ENCODE measurements around the gene PPP2R1B. TPM values are rescaled to one million over a fixed set of nuclear protein-coding genes. Genes with fewer than 3 reads are reported as not detected.

Gene PPP2R1B
- 10 to 100 TPM; 39.1 to 53.9 TPM for total RNA-seq

DNA sequence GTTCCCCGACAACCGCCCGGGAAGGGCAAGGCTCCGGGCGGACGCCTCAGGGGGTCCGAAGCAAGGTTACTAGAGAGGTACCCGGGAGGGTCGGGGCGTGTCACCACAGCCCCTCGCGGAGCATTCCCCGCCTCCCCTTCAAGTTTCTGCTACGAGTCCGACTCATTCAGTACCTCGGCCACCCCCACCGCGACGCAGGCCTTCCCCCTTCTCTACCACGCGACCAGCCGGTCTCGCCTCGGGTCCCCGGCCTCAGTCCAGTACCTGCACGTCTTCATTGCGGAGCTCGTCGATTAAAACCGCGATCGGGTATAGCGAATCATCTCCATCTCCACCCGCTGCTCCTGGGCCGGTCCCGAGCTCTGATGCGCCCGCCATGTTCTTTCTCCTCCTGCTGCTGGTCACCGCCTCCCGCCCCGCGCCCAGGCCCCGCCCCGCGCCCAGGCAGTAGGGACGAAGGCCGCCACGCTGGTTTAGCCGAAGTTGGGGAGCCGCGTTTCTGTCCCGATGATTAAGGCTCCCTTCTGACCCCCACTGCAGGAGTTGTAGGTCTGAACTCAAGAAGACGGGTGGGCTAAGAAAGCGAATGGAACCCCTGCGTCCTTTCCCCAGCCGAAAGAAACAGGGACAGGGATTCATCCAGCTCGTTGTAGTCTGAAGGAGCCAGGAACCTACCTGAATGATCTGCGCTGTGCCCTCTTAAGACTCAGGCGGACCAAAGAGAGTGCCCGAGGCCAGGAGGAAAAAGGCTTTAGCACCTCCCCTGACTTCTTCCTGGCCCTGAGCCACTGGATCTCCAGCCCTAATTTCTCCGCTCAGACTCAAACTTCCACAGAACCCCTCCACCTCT lies at the start of gene PPP2R1B:
PPP2R1B (minus strand) TSS at position 406 of the 850 bp plus-strand sequence; CDS start at position 378, 28 bp downstream.
- ChIA-PET CTCF (interaction anchor here (0.6 to 6.3 kb wide), 7 partner anchors 8 to 337 kb away, joined by 3 to 55 read pairs (median 7); no protein-coding TSS in a partner anchor), POLR2A (interaction anchor here (0.6 to 1.1 kb wide), 5 partner anchors 10 to 173 kb away, joined by 3 to 5 read pairs (median 3); partner anchors contain the start of gene SIK2)
- intact Hi-C loops (cut with DNase I, micrococcal nuclease): loop anchor here (1.0 to 10.0 kb wide), 8 partner anchors 105 to 1546 kb away; partner anchors contain the start of genes SIK2 (in 2 of the 2), ALG9 (in 1 of the 2), CFAP68 (in 1 of the 2) and FDXACB1 (in 1 of the 2)
- H3K36me3 Mint-ChIP-seq (ENCODE audit: low read depth): peaks cover 34% of the 10 kb centered on the region
- no peaks in the 10 kb centered on the region for H3K9me3 Mint-ChIP-seq (ENCODE audit: low read depth)
- peak; percentile 95 for ATAC-seq
- DNase-seq: peak; percentile 85
- peak within 1 kb of the TSS; percentile 85 for H3K4me3 Mint-ChIP-seq
- peak within 1 kb of the TSS; percentile 98 for H3K27ac Mint-ChIP-seq
- no peaks in the 10 kb centered on the region for H3K27me3 Mint-ChIP-seq
- H3K4me1 Mint-ChIP-seq: peaks cover 32% of the 10 kb centered on the region

DNA sequence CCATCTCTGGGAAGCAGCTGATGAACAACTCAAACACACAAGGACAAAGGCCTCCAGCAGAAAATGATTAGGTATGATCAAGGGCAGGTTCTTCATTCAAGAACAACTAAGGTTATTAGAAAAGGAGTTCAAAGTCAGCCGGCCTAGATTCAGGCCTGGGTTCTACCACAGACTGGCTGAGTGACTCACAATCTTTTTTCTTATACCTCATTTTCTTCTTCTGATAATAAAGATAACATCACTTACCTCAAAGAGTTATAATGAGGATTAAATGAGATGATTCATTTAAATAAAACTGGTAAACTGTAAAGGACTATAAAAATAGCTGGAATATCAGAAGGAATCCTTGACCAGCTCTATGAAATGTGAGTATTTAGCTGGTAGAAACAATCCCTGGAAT lies 49.3 kb upstream of the PPP2R1B start:
- peaks cover 14% of the 10 kb centered on the region for H3K36me3 Mint-ChIP-seq (ENCODE audit: low read depth)
- DNase-seq (no peak), ATAC-seq (no peak)
- no peaks in the 10 kb centered on the region for H3K9me3 Mint-ChIP-seq (ENCODE audit: low read depth)
- intact Hi-C loops (cut with DNase I, micrococcal nuclease): no loop called here
- ChIA-PET POLR2A (no interaction called here), CTCF (interaction anchor here (0.7 kb wide), 1 partner anchor 82 kb away, joined by 3 read pairs; no protein-coding TSS in a partner anchor)
- H3K27me3 Mint-ChIP-seq: no peaks in the 10 kb centered on the region
- no peak overlapping the region for H3K4me3 Mint-ChIP-seq
- H3K27ac Mint-ChIP-seq: no peak overlapping the region
- peaks cover 5% of the 10 kb centered on the region for H3K4me1 Mint-ChIP-seq

DNA sequence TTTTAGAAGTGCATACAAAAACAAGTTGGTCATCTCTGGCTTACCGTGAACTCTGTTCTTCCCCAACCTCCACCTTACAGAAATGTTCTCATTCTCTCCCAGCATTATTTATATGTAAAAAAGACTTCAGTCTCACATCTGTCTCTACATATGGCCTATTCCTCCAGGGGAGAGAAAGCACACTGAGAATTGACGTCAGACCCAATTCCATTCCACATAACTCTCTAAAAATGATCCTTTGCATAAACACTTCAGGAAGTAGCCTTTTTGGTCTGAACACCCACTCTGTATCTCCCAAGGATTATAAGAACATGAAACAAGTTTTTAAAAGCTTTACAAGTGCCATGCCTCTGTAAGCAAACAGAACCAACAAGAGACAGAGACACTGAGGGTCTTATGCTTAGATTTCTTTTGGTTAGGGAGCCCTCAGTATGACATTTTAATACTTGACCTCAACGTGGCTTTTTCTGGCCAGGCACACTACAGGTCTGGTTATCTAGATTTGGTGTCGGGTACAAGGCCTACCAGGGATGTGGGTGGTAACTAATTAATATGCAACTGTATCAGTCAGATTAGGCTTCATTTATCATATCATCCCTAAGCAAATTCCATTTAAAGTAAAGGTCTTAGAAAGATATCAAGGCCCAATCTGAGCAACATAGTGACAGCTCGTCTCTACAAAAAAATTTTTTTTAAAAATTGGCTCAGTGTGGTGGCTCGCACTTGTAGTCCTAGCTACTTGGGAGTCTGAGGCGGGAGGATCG lies 48.5 kb upstream of the PPP2R1B start:
- ATAC-seq (no peak), DNase-seq (no peak)
- Mint-ChIP-seq H3K9me3 (ENCODE audit: low read depth) (no peaks in the 10 kb centered on the region), H3K4me3 (no peak overlapping the region), H3K36me3 (ENCODE audit: low read depth) (peaks cover 16% of the 10 kb centered on the region), H3K27me3 (no peaks in the 10 kb centered on the region), H3K27ac (no peak overlapping the region), H3K4me1 (peaks cover 5% of the 10 kb centered on the region)
- POLR2A ChIA-PET: no interaction called here
- intact Hi-C loops (cut with DNase I, micrococcal nuclease): no loop called here
- CTCF ChIA-PET: no interaction called here

DNA sequence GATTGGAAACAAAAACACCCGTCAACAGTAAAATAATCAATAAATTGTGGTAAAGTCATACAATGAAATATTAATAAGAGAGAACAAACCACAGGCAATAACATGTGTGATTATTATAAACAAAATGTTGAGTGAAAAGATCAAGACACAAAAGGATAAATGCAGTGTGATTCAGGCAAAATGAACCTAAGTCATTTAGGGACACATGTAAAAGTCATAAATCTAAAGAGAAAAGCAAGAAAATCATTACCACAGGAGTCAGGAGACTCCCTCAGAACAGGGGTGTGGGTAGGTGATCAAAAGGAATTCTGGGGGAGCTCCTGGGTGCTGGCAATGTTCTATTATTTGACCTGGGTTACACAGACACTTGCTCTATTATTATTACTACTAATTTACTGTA lies 47.9 kb upstream of the PPP2R1B start:
- ATAC-seq: no peak
- H3K9me3 Mint-ChIP-seq (ENCODE audit: low read depth): no peaks in the 10 kb centered on the region
- ChIA-PET POLR2A (no interaction called here), CTCF (no interaction called here)
- peaks cover 5% of the 10 kb centered on the region for H3K4me1 Mint-ChIP-seq
- no peak overlapping the region for H3K27ac Mint-ChIP-seq
- DNase-seq: no peak
- no peak overlapping the region for H3K4me3 Mint-ChIP-seq
- intact Hi-C loops (cut with DNase I, micrococcal nuclease): no loop called here
- H3K27me3 Mint-ChIP-seq: no peaks in the 10 kb centered on the region
- H3K36me3 Mint-ChIP-seq (ENCODE audit: low read depth): peaks cover 16% of the 10 kb centered on the region

DNA sequence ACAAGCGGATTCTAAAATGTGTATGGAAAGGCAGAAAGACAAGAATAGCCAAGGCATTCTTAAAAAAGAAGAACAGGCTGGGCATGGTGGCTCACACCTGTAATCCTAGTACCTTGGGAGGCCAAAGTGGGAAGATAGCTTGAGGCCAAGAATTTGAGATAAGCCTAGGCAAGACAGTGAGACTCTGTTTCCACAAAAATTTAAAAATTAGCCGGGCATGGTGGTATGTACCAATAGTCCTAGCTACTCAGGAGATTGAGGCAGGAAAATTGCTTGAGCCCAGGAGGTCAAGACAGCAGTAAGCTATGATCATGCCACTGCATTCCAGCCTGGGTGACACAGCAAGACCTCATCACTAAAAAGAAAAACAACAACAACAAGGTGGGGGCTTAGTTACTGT lies 46.0 kb upstream of the PPP2R1B start:
- CTCF ChIA-PET: no interaction called here
- POLR2A ChIA-PET: no interaction called here
- H3K4me1 Mint-ChIP-seq: peaks cover 5% of the 10 kb centered on the region

DNA sequence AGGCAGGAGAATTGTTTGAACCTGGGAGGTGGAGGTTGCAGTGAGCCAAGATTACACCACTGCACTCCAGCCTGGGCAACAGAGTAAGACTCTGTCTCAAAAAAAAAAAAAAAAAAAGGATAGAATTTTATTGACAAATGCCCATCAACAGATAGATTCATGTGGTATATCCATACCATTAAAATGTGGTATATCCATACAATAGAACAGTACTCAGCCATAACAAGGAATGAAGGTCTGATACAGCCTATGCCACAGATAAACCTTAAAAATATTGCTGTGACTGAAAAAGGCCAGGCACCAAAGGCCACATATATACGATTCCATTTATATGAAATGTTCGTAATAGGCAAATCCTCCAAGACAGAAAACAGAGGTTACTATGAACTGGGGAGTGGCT lies 45.3 kb upstream of the PPP2R1B start:
- Mint-ChIP-seq H3K9me3 (ENCODE audit: low read depth) (no peaks in the 10 kb centered on the region), H3K27ac (no peak overlapping the region), H3K4me1 (peaks cover 5% of the 10 kb centered on the region), H3K36me3 (ENCODE audit: low read depth) (peaks cover 20% of the 10 kb centered on the region), H3K4me3 (no peak overlapping the region), H3K27me3 (no peaks in the 10 kb centered on the region)
- intact Hi-C loops (cut with DNase I, micrococcal nuclease): no loop called here
- CTCF ChIA-PET: no interaction called here
- ATAC-seq: no peak
- POLR2A ChIA-PET: no interaction called here
- no peak for DNase-seq

More for the DNA sequence above, 46.0 kb upstream of the PPP2R1B start:
- Mint-ChIP-seq H3K27ac (no peak overlapping the region), H3K4me3 (no peak overlapping the region), H3K27me3 (no peaks in the 10 kb centered on the region), H3K9me3 (ENCODE audit: low read depth) (no peaks in the 10 kb centered on the region), H3K36me3 (ENCODE audit: low read depth) (peaks cover 20% of the 10 kb centered on the region)
- ATAC-seq: no peak
- intact Hi-C loops (cut with DNase I, micrococcal nuclease): no loop called here
- DNase-seq: no peak

DNA sequence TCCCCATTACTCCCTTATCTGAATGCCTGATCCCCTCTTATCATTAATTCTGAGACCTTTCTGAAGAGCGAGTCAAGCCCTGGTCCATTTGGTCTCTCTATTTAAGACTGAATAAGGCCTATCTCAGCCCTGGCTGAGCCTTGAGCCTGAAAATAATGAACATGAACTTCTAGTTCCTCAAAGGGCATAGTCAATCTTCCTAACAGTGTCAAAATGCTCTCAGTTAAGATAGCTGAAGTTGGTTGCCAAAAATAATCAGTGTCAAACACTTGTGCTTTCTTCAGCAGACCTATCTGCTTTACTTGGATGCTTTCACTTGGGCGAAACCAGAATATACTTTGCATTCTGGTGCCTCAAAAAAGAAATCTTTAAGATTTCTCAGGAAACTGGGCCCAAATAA lies 42.6 kb upstream of the PPP2R1B start:
- ATAC-seq (no peak), DNase-seq (no peak)
- H3K27me3 Mint-ChIP-seq: no peaks in the 10 kb centered on the region
- H3K27ac Mint-ChIP-seq: no peak overlapping the region
- no peaks in the 10 kb centered on the region for H3K9me3 Mint-ChIP-seq (ENCODE audit: low read depth)
- ChIA-PET CTCF (interaction anchor here (0.6 kb wide), 1 partner anchor 332 kb away, joined by 3 read pairs; no protein-coding TSS in a partner anchor), POLR2A (no interaction called here)
- no peak overlapping the region for H3K4me3 Mint-ChIP-seq
- peaks cover 26% of the 10 kb centered on the region for H3K36me3 Mint-ChIP-seq (ENCODE audit: low read depth)
- no peaks in the 10 kb centered on the region for H3K4me1 Mint-ChIP-seq
- intact Hi-C loops (cut with DNase I, micrococcal nuclease): no loop called here

DNA sequence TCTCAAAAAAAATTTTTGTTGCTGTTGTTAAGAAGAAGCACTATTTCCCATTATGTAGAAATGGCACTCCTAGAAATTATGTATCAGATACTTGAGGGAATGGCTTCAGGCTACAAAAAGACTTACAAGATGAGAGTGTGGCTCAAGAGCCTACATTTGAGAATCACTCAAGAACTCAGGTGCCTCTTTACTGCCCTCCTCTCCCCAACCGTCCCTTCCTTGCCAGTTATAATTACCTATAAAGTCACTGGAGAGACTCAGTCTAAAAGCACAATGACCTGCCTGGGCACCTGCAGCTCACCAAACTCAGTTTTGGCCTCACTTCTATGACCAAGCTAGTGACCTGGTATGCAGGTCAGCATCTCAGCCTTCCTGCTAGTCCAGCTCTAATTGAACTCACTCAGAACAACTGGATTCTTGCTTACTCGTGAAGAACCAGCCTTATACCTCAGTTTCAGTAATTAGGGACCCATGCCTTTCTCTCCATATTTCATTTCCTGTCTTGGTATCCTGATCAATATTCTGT lies 41.9 kb upstream of the PPP2R1B start:
- ATAC-seq: no peak
- Mint-ChIP-seq H3K9me3 (ENCODE audit: low read depth) (no peaks in the 10 kb centered on the region), H3K27ac (no peak overlapping the region), H3K4me1 (no peaks in the 10 kb centered on the region), H3K36me3 (ENCODE audit: low read depth) (peaks cover 30% of the 10 kb centered on the region), H3K27me3 (no peaks in the 10 kb centered on the region), H3K4me3 (no peak overlapping the region)
- intact Hi-C loops (cut with DNase I, micrococcal nuclease): no loop called here
- CTCF ChIA-PET: interaction anchor here (0.7 kb wide), 1 partner anchor 11 kb away, joined by 3 read pairs; no protein-coding TSS in a partner anchor
- no peak for DNase-seq
- POLR2A ChIA-PET: no interaction called here

DNA sequence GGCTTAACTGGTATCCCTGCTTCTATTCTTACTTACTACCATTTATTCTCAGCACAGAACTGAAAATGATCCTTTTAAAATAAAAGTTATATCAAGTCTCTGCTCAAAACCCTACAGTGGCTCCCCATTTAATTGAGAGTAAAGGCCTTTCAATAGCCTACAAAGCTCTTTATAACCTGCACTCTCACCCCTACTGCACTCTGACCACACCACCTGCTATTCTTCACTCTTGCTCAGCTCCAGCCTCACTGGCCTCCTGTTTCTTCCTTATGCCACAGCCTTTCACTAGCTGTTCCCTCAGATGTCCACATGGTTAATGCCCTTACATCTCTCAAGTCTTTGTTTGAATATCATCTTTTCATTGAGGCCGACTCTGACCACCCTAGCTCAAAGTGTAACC lies 40.9 kb upstream of the PPP2R1B start:
- Mint-ChIP-seq H3K9me3 (ENCODE audit: low read depth) (no peaks in the 10 kb centered on the region), H3K4me3 (no peak overlapping the region), H3K4me1 (no peaks in the 10 kb centered on the region), H3K27me3 (no peaks in the 10 kb centered on the region), H3K27ac (no peak overlapping the region), H3K36me3 (ENCODE audit: low read depth) (peaks cover 32% of the 10 kb centered on the region)
- POLR2A ChIA-PET: interaction anchor here (0.6 kb wide), 1 partner anchor 26 kb away, joined by 3 read pairs; no protein-coding TSS in a partner anchor
- intact Hi-C loops (cut with DNase I, micrococcal nuclease): no loop called here
- CTCF ChIA-PET: interaction anchor here (1.1 kb wide), 1 partner anchor 16 kb away, joined by 3 read pairs; no protein-coding TSS in a partner anchor
- ATAC-seq (no peak), DNase-seq (no peak)

DNA sequence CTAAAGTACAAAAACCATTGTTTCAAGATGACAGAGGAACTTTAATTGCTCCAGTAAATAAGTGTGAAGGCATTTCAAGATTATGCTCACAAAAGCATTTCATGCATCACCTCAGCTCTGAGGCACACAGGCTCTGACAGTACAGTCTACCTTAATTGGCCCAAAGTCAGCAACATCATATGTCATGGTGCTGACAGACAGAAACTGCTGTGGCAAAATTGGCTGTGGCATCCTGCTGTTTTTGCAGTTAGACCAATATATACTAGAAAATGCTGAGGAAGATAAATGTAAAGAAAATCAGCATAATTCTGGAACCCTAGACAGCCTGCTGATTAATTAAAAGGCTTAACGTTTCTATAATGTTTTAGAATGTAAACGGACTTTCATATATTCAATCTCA lies 34.9 kb upstream of the PPP2R1B start:
- H3K4me3 Mint-ChIP-seq: no peak overlapping the region
- intact Hi-C loops (cut with DNase I, micrococcal nuclease): no loop called here
- DNase-seq (no peak), ATAC-seq (no peak)
- no peaks in the 10 kb centered on the region for H3K9me3 Mint-ChIP-seq (ENCODE audit: low read depth)
- ChIA-PET CTCF (no interaction called here), POLR2A (no interaction called here)
- no peaks in the 10 kb centered on the region for H3K27me3 Mint-ChIP-seq
- peaks cover 4% of the 10 kb centered on the region for H3K4me1 Mint-ChIP-seq
- peaks cover 58% of the 10 kb centered on the region for H3K36me3 Mint-ChIP-seq (ENCODE audit: low read depth)
- no peak overlapping the region for H3K27ac Mint-ChIP-seq

DNA sequence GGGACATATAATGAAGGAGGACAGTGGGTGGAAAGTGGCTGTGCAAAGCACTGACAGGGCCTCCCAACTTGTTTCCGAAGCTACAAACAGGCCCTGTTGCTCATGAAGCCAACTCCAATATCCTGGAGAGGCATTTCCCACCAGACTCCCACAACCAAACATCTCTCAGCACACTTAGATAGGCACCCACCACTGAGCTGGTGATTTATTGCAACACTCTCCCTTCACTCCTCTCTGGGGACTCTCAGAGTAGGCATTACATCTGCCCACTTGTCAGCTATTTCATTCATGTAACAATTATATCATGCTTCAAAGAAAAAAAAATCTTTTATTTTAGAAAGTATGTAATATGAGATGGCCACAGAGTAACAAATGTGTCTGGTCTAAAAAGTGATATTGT lies 32.1 kb upstream of the PPP2R1B start:
- peaks cover 45% of the 10 kb centered on the region for H3K36me3 Mint-ChIP-seq (ENCODE audit: low read depth)
- no peak overlapping the region for H3K4me3 Mint-ChIP-seq
- H3K9me3 Mint-ChIP-seq (ENCODE audit: low read depth): no peaks in the 10 kb centered on the region
- CTCF ChIA-PET: no interaction called here
- H3K4me1 Mint-ChIP-seq: peaks cover 4% of the 10 kb centered on the region
- POLR2A ChIA-PET: interaction anchor here (0.6 kb wide), 1 partner anchor 21 kb away, joined by 6 read pairs; no protein-coding TSS in a partner anchor
- no peak overlapping the region for H3K27ac Mint-ChIP-seq
- no peak for DNase-seq
- H3K27me3 Mint-ChIP-seq: no peaks in the 10 kb centered on the region
- no peak for ATAC-seq
- intact Hi-C loops (cut with DNase I, micrococcal nuclease): no loop called here

All from activated CD4-positive, alpha-beta T cell treated with anti-CD3 and anti-CD28 coated beads for 36 hours (primary cell).